ENCODE data around the gene PARD3B.

PARD3B gene

DNA sequence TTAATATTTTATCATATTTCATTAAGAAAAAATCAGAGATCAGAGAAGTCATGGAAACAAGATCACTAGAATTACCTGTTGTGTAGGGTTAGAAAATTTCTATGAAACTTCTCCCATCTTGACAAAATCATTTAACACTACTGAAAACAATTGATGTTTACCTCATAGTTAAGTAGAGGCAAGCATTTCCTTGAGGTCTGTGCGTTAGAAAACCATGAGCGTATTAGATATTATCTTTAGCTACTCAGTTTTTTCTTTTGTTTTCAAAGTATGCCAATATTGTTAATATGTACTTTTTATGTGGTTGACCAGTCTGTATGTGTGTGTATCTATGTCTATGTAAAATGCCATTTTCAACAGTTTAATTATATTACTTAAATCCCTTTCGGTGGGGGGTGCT is 335.7 kb downstream of the PARD3B start:
- TF ChIP-seq, protein P1, sequence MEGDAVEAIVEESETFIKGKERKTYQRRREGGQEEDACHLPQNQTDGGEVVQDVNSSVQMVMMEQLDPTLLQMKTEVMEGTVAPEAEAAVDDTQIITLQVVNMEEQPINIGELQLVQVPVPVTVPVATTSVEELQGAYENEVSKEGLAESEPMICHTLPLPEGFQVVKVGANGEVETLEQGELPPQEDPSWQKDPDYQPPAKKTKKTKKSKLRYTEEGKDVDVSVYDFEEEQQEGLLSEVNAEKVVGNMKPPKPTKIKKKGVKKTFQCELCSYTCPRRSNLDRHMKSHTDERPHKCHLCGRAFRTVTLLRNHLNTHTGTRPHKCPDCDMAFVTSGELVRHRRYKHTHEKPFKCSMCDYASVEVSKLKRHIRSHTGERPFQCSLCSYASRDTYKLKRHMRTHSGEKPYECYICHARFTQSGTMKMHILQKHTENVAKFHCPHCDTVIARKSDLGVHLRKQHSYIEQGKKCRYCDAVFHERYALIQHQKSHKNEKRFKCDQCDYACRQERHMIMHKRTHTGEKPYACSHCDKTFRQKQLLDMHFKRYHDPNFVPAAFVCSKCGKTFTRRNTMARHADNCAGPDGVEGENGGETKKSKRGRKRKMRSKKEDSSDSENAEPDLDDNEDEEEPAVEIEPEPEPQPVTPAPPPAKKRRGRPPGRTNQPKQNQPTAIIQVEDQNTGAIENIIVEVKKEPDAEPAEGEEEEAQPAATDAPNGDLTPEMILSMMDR (IDR thresholded peaks at IDR 0.05; ENCODE audit: insufficient read depth, low read depth, low read length, missing control alignments) = no peak
- DNase-seq (ENCODE audit: low read depth) = no peak
- no peak overlapping the region for H3K4me3 ChIP-seq (ENCODE audit: low read depth, low read length)

DNA sequence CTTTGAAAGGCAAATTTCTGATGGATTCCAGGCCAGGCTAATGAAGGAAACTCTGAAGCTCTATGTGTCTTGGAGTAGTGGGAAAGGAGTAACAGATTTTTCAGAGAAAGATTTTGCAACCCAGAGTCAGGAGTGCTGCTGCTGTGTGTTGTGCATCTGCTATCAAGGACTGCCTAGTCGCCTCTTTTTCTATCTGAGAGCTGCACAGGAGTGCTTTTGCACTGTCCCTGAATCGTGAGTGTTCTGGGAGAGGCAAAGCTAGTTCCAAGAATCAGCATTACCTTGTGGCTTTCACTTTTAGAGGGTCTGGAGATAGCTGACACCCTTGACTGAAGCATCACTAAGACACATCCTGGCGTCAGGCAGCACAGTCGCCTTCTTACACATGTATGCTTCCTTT is 336.4 kb downstream of the PARD3B start:
- TF ChIP-seq, protein P1 (IDR thresholded peaks at IDR 0.05; ENCODE audit: insufficient read depth, low read depth, low read length, missing control alignments) = no peak
- DNase-seq (ENCODE audit: low read depth) = no peak
- no peak overlapping the region for H3K4me3 ChIP-seq (ENCODE audit: low read depth, low read length)

DNA sequence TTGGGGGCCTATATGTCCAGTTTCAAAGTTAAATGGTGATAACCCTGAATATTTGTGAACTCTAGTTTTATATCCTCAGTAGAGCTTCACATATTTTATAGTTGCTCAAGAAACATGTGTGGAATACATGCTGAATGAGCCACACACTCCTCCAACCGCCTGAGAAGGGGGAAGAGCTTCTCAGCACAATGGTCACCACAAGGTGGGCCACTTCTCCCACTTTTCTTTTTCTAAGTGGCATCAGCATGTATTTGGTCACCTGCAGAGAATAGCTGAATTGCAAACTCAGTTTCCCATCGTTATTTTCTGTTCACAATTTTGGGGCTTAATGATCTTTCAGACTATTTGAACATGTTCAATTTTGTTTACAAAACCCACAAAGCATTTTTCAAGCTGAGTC is 340.5 kb downstream of the PARD3B start:
- no peak for DNase-seq (ENCODE audit: low read depth)
- TF ChIP-seq, protein P1 (IDR thresholded peaks at IDR 0.05; ENCODE audit: insufficient read depth, low read depth, low read length, missing control alignments) = no peak
- no peak overlapping the region for H3K4me3 ChIP-seq (ENCODE audit: low read depth, low read length)

DNA sequence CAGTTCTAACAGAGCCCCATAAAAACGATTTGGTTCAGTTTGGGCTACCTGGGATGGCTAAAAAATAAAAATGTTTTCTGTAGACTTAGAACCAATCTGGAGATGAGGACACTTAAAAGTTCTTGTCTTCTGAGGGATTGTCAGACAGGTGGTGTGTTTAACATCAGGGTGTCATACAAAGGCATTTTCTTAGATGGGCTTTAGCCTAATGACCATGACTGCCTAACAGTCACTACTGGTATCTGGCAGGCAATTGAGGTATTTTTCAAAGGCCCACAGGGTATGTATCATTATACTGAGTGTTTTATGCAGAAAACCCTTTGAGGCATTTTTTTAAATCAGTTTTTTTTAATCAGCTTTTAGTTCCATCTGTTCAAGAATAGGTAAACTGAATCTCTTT is 341.4 kb downstream of the PARD3B start:
- TF ChIP-seq, protein P1 (IDR thresholded peaks at IDR 0.05; ENCODE audit: insufficient read depth, low read depth, low read length, missing control alignments) = no peak
- H3K4me3 ChIP-seq (ENCODE audit: low read depth, low read length) = no peak overlapping the region
- DNase-seq (ENCODE audit: low read depth) = no peak

DNA sequence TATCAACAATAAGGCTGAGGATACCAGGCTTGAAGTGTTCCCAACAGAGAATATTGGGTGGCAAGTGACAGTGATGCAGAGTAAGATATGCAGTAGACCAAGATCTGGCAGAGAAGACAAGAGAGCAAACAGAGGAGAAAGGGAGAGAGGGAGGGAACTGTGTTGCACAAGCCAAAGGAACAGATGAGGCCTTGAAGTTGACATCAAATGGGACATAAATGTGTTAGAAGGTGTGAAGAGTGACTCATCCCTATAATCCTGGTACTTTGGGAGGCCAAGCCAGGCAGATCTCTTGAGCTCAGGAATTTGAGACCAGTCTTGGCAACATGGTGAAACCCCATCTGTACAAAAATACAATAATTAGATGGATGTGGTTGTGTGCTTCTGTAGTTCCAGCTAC is 342.9 kb downstream of the PARD3B start:
- DNase-seq (ENCODE audit: low read depth) = no peak
- TF ChIP-seq, protein P1 (IDR thresholded peaks at IDR 0.05; ENCODE audit: insufficient read depth, low read depth, low read length, missing control alignments) = no peak
- no peak overlapping the region for H3K4me3 ChIP-seq (ENCODE audit: low read depth, low read length)

DNA sequence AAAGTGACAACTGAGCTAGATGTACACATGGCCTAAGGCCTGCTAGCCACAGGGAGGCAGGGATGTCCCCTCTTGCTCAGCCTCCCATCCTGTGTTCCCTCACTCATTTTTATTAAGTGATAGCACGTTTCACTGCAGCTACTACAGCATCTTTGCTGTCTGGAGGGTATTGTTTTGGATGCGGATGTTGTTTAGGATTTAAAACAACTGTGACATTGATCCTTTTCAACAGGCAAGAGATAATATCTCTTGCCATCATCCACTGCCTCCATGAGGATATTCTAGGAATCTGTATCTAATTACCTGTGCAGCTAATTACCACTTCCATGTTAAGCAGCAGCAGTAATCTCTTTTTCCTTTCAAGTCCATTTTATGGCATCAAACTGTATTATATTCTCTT is 345.4 kb downstream of the PARD3B start:
- H3K4me3 ChIP-seq (ENCODE audit: low read depth, low read length) = no peak overlapping the region
- TF ChIP-seq, protein P1 (IDR thresholded peaks at IDR 0.05; ENCODE audit: insufficient read depth, low read depth, low read length, missing control alignments) = no peak
- DNase-seq (ENCODE audit: low read depth) = no peak

DNA sequence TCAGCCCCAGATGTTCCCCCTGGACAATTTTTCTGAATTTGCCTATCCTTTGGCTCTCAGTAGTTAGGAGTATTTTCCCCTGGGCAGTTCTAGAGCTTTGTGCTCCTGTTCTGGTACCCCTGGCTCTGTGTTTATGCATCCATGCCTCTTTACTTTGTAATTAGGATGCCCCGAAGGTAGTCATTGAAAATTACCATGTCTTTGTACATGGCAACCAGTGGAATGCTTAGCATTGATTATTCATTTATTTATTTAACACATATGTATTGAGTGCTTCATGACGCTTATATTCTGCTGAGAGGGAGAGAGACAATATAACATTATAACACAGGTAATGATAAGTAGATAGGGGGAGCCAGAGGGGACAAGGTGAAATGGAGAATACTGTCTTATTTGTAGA is 346.5 kb downstream of the PARD3B start:
- no peak for DNase-seq (ENCODE audit: low read depth)
- no peak overlapping the region for H3K4me3 ChIP-seq (ENCODE audit: low read depth, low read length)
- TF ChIP-seq, protein P1 (IDR thresholded peaks at IDR 0.05; ENCODE audit: insufficient read depth, low read depth, low read length, missing control alignments) = no peak

Measured in GM12865 (cell line).